Loucy (cell line): ENCODE data around the gene OTOS.

ENCODE experiments used
- H2AFZ ChIP-seq: fragments of 200-600 bp; sonication (generic); 2 replicates; pipeline ENCODE4 v1.6.0; 2016; ENCODE audit warnings: antibody characterized with exemption, mild to moderate bottlenecking, low read length, moderate library complexity
- H3F3A ChIP-seq: fragments of 200-600 bp; 2 replicates; pipeline ENCODE4 v1.6.0; 2016; ENCODE audit warnings: antibody characterized with exemption, low read depth, mild to moderate bottlenecking
- H3K27me3 ChIP-seq: fragments of 200-600 bp; sonication (generic); 2 replicates; pipeline ENCODE4 v1.6.1; 2014; ENCODE audit warnings: low read length, mild to moderate bottlenecking; ENCODE audit not compliant: insufficient read depth, poor library complexity, severe bottlenecking
- H3K36me3 ChIP-seq: fragments of 200-600 bp; sonication (generic); 2 replicates; pipeline ENCODE4 v1.6.1; 2016; ENCODE audit warnings: low read length; ENCODE audit not compliant: insufficient read depth
- H3K4me1 ChIP-seq: fragments of 200-600 bp; sonication (generic); 2 replicates; pipeline ENCODE4 v1.5.1; 2014; ENCODE audit warnings: low read length, mild to moderate bottlenecking; ENCODE audit not compliant: insufficient read depth, poor library complexity, severe bottlenecking
- H3K4me2 ChIP-seq: fragments of 200-600 bp; sonication (generic); 2 replicates; pipeline ENCODE4 v1.6.0; 2014; ENCODE audit warnings: antibody characterized with exemption, low read length, low read depth, mild to moderate bottlenecking; ENCODE audit not compliant: poor library complexity, severe bottlenecking
- H3K4me3 ChIP-seq: fragments of 200-600 bp; sonication (generic); 2 replicates; pipeline ENCODE4 v1.5.1; 2014; ENCODE audit warnings: low read length, mild to moderate bottlenecking, mixed read lengths; ENCODE audit not compliant: poor library complexity, severe bottlenecking
- H3K79me2 ChIP-seq: fragments of 200-600 bp; sonication (generic); 2 replicates; pipeline ENCODE4 v1.6.1; 2014; ENCODE audit warnings: low read length; ENCODE audit not compliant: insufficient read depth
- H3K9ac ChIP-seq: fragments of 200-600 bp; sonication (generic); 2 replicates; pipeline ENCODE4 v1.6.0; 2014; ENCODE audit warnings: mild to moderate bottlenecking, low read depth, low read length, moderate library complexity; ENCODE audit not compliant: poor library complexity, severe bottlenecking
- H3K9me2 ChIP-seq: fragments of 200-600 bp; sonication (generic); replicated peaks from 2 replicates; pipeline ENCODE4 v1.6.1; 2016; ENCODE audit warnings: low read depth, low read length, mixed read lengths
- H3K9me3 ChIP-seq: fragments of 200-600 bp; sonication (generic); 2 replicates; pipeline ENCODE4 v1.6.1; 2014; ENCODE audit warnings: mild to moderate bottlenecking, antibody characterized with exemption, low read length, low read depth; ENCODE audit not compliant: insufficient read depth
- H4K20me1 ChIP-seq: fragments of 200-600 bp; sonication (generic); 2 replicates; pipeline ENCODE4 v1.6.0; 2014; ENCODE audit warnings: antibody characterized with exemption, low read length, mild to moderate bottlenecking; ENCODE audit not compliant: insufficient read depth, poor library complexity, severe bottlenecking
- EZH2phosphoT487 ChIP-seq: fragments of 200-600 bp; IDR thresholded peaks from 2 replicates; pipeline ENCODE4 v1.6.1; 2018; ENCODE audit warnings: antibody characterized with exemption, mild to moderate bottlenecking, moderate library complexity, borderline replicate concordance
- TF ChIP-seq, protein P1 (sequence below): fragments of 200-600 bp; sonication (generic); conservative IDR thresholded peaks from 2 replicates; pipeline ENCODE4 v1.5.1; 2014; ENCODE audit warnings: mild to moderate bottlenecking, antibody characterized with exemption, low read length

The OTOS gene

DNA sequence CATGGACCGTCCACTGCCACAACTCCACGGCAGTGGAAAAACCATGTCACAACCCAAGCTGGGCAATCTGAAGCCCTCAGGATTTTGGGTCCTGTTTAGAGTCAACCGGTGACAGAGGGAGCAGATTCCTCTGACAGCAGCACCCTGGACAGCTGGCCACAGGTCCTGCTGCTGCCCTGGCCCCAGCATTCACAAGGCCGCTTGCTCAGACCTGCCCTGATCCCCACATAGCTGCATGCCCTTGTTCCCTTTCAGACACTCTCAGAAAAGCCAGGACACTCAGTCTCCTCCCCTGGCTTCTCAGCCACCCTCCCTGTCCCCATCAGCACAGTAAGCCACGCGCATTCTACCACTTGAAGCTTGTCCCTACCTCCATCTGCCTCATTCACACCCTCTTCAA, 6.0 kb downstream of the OTOS start:
- Histone ChIP-seq H3K4me2 (peak overlapping the region; percentile 98), H3K9me2 (no peaks in the 10 kb centered on the region), H3K36me3 (peaks cover 37% of the 10 kb centered on the region; the same call in 1 of the 2 replicates), H2AFZ (no peak overlapping the region), H3K79me2 (peaks cover 21% of the 10 kb centered on the region), H3K27me3 (no peaks in the 10 kb centered on the region), H3K9me3 (no peaks in the 10 kb centered on the region), H4K20me1 (no peaks in the 10 kb centered on the region), H3F3A (no peaks in the 10 kb centered on the region), H3K4me3 (peak overlapping the region; percentile 95), H3K9ac (peak overlapping the region; percentile 90), H3K4me1 (peaks cover 19% of the 10 kb centered on the region)
- no peak for TF ChIP-seq EZH2phosphoT487

DNA sequence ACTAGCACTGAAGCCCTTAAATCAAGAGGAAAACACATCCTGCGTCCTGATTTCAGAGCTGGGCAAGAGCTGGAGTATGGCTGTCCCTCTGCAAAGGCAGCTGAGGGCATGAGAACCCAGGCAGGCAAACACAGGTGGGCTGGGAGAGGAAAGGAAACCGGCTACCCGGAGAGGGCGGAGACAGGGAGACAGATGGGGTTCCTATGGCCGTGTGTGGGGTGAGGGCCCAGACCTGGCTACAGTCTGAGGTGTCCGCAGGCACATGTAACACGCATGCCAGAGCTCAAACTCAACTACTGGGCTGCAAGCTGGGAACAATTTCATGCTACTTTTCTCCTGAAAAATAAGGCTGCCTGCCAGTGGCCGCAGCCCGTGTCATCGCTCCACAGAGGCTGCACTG, 7.1 kb downstream of the OTOS start:
- Histone ChIP-seq H3K4me3 (no peak overlapping the region), H3K9me3 (no peaks in the 10 kb centered on the region), H3K27me3 (no peaks in the 10 kb centered on the region), H3K4me2 (no peak overlapping the region), H3K36me3 (peaks cover 38% of the 10 kb centered on the region; the same call in 1 of the 2 replicates), H3K4me1 (peaks cover 19% of the 10 kb centered on the region), H3F3A (no peaks in the 10 kb centered on the region), H3K9ac (no peak overlapping the region), H4K20me1 (no peaks in the 10 kb centered on the region), H3K9me2 (no peaks in the 10 kb centered on the region), H3K79me2 (peaks cover 21% of the 10 kb centered on the region), H2AFZ (no peak overlapping the region)
- TF ChIP-seq, protein P1, sequence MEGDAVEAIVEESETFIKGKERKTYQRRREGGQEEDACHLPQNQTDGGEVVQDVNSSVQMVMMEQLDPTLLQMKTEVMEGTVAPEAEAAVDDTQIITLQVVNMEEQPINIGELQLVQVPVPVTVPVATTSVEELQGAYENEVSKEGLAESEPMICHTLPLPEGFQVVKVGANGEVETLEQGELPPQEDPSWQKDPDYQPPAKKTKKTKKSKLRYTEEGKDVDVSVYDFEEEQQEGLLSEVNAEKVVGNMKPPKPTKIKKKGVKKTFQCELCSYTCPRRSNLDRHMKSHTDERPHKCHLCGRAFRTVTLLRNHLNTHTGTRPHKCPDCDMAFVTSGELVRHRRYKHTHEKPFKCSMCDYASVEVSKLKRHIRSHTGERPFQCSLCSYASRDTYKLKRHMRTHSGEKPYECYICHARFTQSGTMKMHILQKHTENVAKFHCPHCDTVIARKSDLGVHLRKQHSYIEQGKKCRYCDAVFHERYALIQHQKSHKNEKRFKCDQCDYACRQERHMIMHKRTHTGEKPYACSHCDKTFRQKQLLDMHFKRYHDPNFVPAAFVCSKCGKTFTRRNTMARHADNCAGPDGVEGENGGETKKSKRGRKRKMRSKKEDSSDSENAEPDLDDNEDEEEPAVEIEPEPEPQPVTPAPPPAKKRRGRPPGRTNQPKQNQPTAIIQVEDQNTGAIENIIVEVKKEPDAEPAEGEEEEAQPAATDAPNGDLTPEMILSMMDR = no peak
- TF ChIP-seq EZH2phosphoT487 = no peak

GRCh38 chr2:240132651-240132980, 7.8 kb downstream of the OTOS start:
- H3K9me2 ChIP-seq = no peaks in the 10 kb centered on the region
- H3K4me1 ChIP-seq = peaks cover 19% of the 10 kb centered on the region
- no peaks in the 10 kb centered on the region for H3F3A ChIP-seq

More at GRCh38 chr2:240132651-240132980, 7.8 kb downstream of the OTOS start:
- TF ChIP-seq, protein P1 = no peak
- no peak for TF ChIP-seq EZH2phosphoT487
- Histone ChIP-seq H4K20me1 (no peaks in the 10 kb centered on the region), H3K9me3 (no peaks in the 10 kb centered on the region), H3K9ac (no peak overlapping the region), H2AFZ (no peak overlapping the region), H3K4me2 (no peak overlapping the region), H3K79me2 (peaks cover 21% of the 10 kb centered on the region), H3K4me3 (no peak overlapping the region), H3K36me3 (peaks cover 46% of the 10 kb centered on the region; the same call in 1 of the 2 replicates), H3K27me3 (no peaks in the 10 kb centered on the region)
